Sigmoid colon (tissue), 7 donors: ENCODE results near the gene GRAMD1A. TPM values are rescaled to one million over a fixed set of nuclear protein-coding genes. Genes with fewer than 3 reads are reported as not detected.

Experiments used
- DNase-seq: peaks from one replicate; pipeline ENCODE4 v3.0.0-alpha.2; 2019
- H3K27ac ChIP-seq, 4 donors: fragments of 200-600 bp; sonication (generic); one replicate each; pipeline ENCODE4 v1.5.1; 2016 to 2019; ENCODE audit warnings: mild to moderate bottlenecking in 1 of 4
- H3K27me3 ChIP-seq, 3 donors: fragments of 200-600 bp; sonication (generic); one replicate each; pipeline ENCODE4 v1.5.1; 2019; ENCODE audit warnings: mild to moderate bottlenecking in 1 of 3
- H3K36me3 ChIP-seq, 4 donors: fragments of 200-600 bp; sonication (generic); one replicate each; pipeline ENCODE4 v1.5.1; 2016 to 2019
- H3K4me1 ChIP-seq, 4 donors: fragments of 200-600 bp; sonication (generic); one replicate each; pipeline ENCODE4 v1.5.1; 2017 to 2019
- H3K4me3 ChIP-seq, 4 donors: fragments of 200-600 bp; sonication (generic); one replicate each; pipeline ENCODE4 v1.5.1; 2017 to 2019; ENCODE audit warnings: mild to moderate bottlenecking in 2 of 4, moderate library complexity in 1 of 4
- H3K9me3 ChIP-seq, 4 donors: fragments of 200-600 bp in 3 of 4; sonication (generic) in 3 of 4; one replicate each; pipeline versions ENCODE4 v1.5.1 to v1.6.1; 2013 to 2019
- CTCF ChIP-seq, 4 experiments: fragments of 450-650 bp in 3 of 4; fragments of 200-600 bp in 1 of 4; IDR thresholded peaks; one replicate each; pipeline ENCODE4 v1.5.1; 2016 to 2019; ENCODE audit warnings: antibody characterized with exemption in 4 of 4, mild to moderate bottlenecking in 3 of 4, moderate library complexity in 2 of 4
- EP300 ChIP-seq, 4 donors: sonication (generic); formaldehyde crosslinking; IDR thresholded peaks; one replicate each; pipeline ENCODE4 v1.6.1; 2017; ENCODE audit warnings: antibody characterized with exemption in 4 of 4
- POLR2A ChIP-seq, 2 donors: fragments of 450-650 bp; IDR thresholded peaks; one replicate each; pipeline ENCODE4 v1.6.1; 2016; ENCODE audit warnings: antibody characterized with exemption in 2 of 2, mild to moderate bottlenecking in 2 of 2, moderate library complexity in 2 of 2
- POLR2AphosphoS5 ChIP-seq, 4 donors: sonication (generic); formaldehyde crosslinking; IDR thresholded peaks; one replicate each; pipeline ENCODE4 v1.6.1; 2017; ENCODE audit warnings: antibody characterized with exemption in 4 of 4
- WGBS, 2 donors: extraction: QIAGEN DNeasy Blood & Tissue Kit; methylation state at CpG; one replicate each; pipeline ENCODE4 v1.1.7; 2013; 5-methylcytosine and 5-hydroxymethylcytosine counted together
- intact Hi-C: fragments of 100-400 bp; cut with DNase I; formaldehyde crosslinking; loops from one replicate; pipeline ENCODE4 v1.15.1; 2023
- polyA plus RNA-seq, 3 donors: library from polyadenylated mRNA; stranded (reverse); fragments of 200-250 nt; gene quantifications; one replicate each; pipeline ENCODE4 v1.2.3, GENCODE V29; 2013
- total RNA-seq, 4 donors: library from RNA; depleted of rRNA; stranded (reverse); fragments of >200 nt; gene quantifications; one replicate each; pipeline ENCODE4 v1.1.0, GENCODE V29; 2016
- donor health status: healthy with polysubstance abuse.
- donor health status: Bipolar disorder and iron deficiency.
- donor health status: healthy.

Gene GRAMD1A
- total RNA-seq = 10 to 100 TPM; 27.1 to 58.9 (median 43.0) TPM
- polyA plus RNA-seq = 10 to 100 TPM in 2 of 3 donors, 1 to 10 TPM in 1; 5.1 to 41.1 (median 12.0) TPM

DNA sequence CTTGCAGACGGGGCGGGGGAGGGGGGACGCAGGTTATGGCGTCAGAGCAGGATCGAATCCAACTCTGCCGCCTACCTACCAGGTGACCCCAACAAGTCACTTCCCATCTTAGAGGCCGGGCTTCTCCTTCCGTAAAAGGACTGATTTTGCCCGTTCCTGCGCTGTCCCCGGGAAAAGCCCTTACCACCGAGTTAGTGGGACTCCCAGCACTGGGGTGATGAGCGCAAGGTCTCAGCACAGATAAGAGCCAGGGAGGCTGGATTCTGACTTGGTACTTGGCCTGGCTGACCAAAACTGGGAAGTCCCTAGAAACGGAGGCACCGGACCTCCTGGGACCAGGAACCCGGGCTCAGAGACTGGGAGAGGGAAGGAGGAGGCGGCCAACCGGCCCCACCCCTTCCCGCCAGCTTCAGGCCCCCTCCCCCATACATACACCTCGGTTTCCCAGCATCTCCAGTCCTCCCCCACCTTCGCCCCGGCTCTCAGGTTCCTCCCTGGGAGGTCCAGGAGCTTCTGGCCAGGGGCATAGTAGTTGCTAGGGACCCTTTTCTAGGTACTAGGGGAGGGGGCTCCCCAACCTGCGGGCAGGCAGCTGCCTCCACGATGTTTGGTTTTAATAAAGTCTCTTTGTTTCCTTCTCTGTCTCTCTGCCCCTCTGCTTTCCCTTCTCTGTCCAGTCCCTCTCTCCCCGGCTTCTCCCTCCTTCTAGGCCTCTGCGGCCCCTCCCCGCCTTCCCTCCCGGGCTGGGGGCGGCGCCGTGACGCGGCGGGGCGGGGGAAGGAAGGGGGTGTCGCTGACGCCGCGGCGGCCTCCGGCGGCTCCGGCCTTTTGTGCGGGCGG, at the start of gene GRAMD1A:
Gene GRAMD1A, plus strand, starts transcription at position 826 of the 840 bp plus-strand sequence. CDS start 156 bp downstream, outside the sequence.
- no peaks in the 10 kb centered on the region for H3K9me3 ChIP-seq
- 1 to 3% methylated on average over 45 of the region's 45 CpGs for WGBS, 2 donors
- peak; percentile 95 for DNase-seq
- intact Hi-C loops = no loop called here
- peak in 2 of 4 donors; percentile 47 to 57 for TF ChIP-seq EP300 (IDR thresholded peaks at IDR 0.05)
- TF ChIP-seq POLR2AphosphoS5 (IDR thresholded peaks at IDR 0.05) = peak; percentile 93 to 94 (median 94)
- peak; percentile 87 to 92 for TF ChIP-seq POLR2A (IDR thresholded peaks at IDR 0.05)
- no peak for TF ChIP-seq CTCF (IDR thresholded peaks at IDR 0.05)
- H3K4me3 ChIP-seq = peak within 1 kb of the TSS; percentile 83 to 99 (median 85)
- peaks cover 0 to 50% (median 38%) of the 10 kb centered on the region in 4 donors for H3K4me1 ChIP-seq
- peak within 1 kb of the TSS; percentile 97 to 100 (median 99) for H3K27ac ChIP-seq
- H3K36me3 ChIP-seq = no peaks in the 10 kb centered on the region
- H3K27me3 ChIP-seq = no peaks in the 10 kb centered on the region

- intact Hi-C loops = no loop called here
- DNase-seq = no peak
- Histone ChIP-seq H3K36me3 (peaks cover 7 to 35% (median 11%) of the 10 kb centered on the region in 4 donors), H3K27ac (no peak overlapping the region), H3K27me3 (no peaks in the 10 kb centered on the region), H3K4me1 (no peaks in the 10 kb centered on the region), H3K9me3 (peaks cover under 1 to 45% (median 22%) of the 10 kb centered on the region in 4 donors), H3K4me3 (no peak overlapping the region)
- no peak for TF ChIP-seq EP300 (IDR thresholded peaks at IDR 0.05)
- TF ChIP-seq POLR2A (IDR thresholded peaks at IDR 0.05) = no peak
- no peak for TF ChIP-seq POLR2AphosphoS5 (IDR thresholded peaks at IDR 0.05)
- TF ChIP-seq CTCF (IDR thresholded peaks at IDR 0.05) = no peak
Observed at GRCh38 chr19:34953092-34953491, 47.0 kb upstream of the GRAMD1A start.

GRCh38 chr19:34957830-34958751, 42.0 kb upstream of the GRAMD1A start:
- DNase-seq = no peak
- Histone ChIP-seq H3K27ac (no peak overlapping the region), H3K9me3 (peaks cover 17 to 55% (median 37%) of the 10 kb centered on the region in 4 donors), H3K27me3 (no peaks in the 10 kb centered on the region), H3K36me3 (peaks cover 27 to 58% (median 31%) of the 10 kb centered on the region in 4 donors), H3K4me1 (peaks cover 0 to 17% (median 14%) of the 10 kb centered on the region in 4 donors), H3K4me3 (no peak overlapping the region)
- intact Hi-C loops = no loop called here
- TF ChIP-seq POLR2A (IDR thresholded peaks at IDR 0.05) (no peak), EP300 (IDR thresholded peaks at IDR 0.05) (no peak), POLR2AphosphoS5 (IDR thresholded peaks at IDR 0.05) (no peak), CTCF (IDR thresholded peaks at IDR 0.05) (no peak)
- WGBS, 2 donors = 94 to 95% methylated on average over 22 of the region's 22 CpGs

GRCh38 chr19:34959021-34959420, 41.1 kb upstream of the GRAMD1A start:
- Histone ChIP-seq H3K9me3 (peaks cover 17 to 45% (median 36%) of the 10 kb centered on the region in 4 donors), H3K36me3 (peaks cover 27 to 58% (median 31%) of the 10 kb centered on the region in 4 donors), H3K4me1 (peaks cover 0 to 24% (median 17%) of the 10 kb centered on the region in 4 donors), H3K27ac (no peak overlapping the region), H3K4me3 (no peak overlapping the region), H3K27me3 (no peaks in the 10 kb centered on the region)
- no peak for TF ChIP-seq EP300 (IDR thresholded peaks at IDR 0.05)
- no peak for TF ChIP-seq CTCF (IDR thresholded peaks at IDR 0.05)
- no peak for TF ChIP-seq POLR2A (IDR thresholded peaks at IDR 0.05)
- no peak for TF ChIP-seq POLR2AphosphoS5 (IDR thresholded peaks at IDR 0.05)
- DNase-seq = no peak
- WGBS, 2 donors = 91 to 92% methylated on average over 7 of the region's 7 CpGs
- intact Hi-C loops = no loop called here
